ENCODE data around the gene EXOC2. TPM values are rescaled to one million over a fixed set of nuclear protein-coding genes. Genes with fewer than 3 reads are reported as not detected.
A peak's percentile ranks its signal among the peaks of the same experiment; 100 is the strongest.

EXOC2 gene
- total and polyA plus RNA-seq, 10 of the 15 experiments (the other 5 are each of a cell fraction or from before 2014, with no cell fraction given): 8.7 to 32.8 (median 20.7) TPM

DNA sequence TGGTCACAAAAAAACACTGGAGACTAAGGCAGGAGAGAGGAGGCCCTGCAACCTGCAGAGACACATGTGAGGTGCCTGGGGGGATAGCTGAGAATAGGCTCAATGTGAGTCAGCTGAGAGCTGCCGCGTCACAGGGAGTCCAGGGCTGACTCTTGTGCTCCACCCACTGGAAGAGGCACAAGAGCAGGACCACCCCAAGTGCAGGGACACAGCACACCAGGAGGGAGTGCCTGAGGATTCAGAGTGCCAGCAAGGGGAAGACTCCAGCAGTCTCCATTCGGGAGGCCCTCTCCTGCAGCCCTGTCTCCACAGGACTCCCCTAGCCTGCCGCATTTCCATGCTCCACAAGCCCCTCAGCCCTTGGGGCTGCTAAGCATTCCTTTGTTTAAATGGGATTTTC is 141.5 kb downstream of the EXOC2 start:
- intact Hi-C loops (cut with micrococcal nuclease; ENCODE audit: unreplicated experiment): no loop called here
- no peak for FAIRE-seq

More for the DNA sequence above, 141.5 kb downstream of the EXOC2 start:
- ChIA-PET CTCF (interaction anchor here (0.8 to 1.3 kb wide), 3 partner anchors 10 to 382 kb away, joined by 3 to 4 read pairs (median 4); no protein-coding TSS in a partner anchor), POLR2A (no interaction called here), SMC1A (ENCODE audit: uncharacterized antibody, unreplicated experiment) (interaction anchor here (0.6 to 1.8 kb wide), 8 partner anchors 12 to 142 kb away, joined by 3 to 6 read pairs (median 3); no protein-coding TSS in a partner anchor), RAD21 (ENCODE audit: unreplicated experiment) (interaction anchor here (0.5 to 1.6 kb wide), 4 partner anchors 9 to 148 kb away, joined by 3 read pairs; no protein-coding TSS in a partner anchor)
- H4K20me1 ChIP-seq (ENCODE audit: control insufficient read depth, insufficient read depth): no peaks in the 10 kb centered on the region
- no peaks in the 10 kb centered on the region for H3K9me3 ChIP-seq (replicated peaks; ENCODE audit: control insufficient read depth, insufficient read depth, low read length)
- H3K4me3 ChIP-seq: no peak overlapping the region
- DNase-seq (ENCODE audit: low read depth, low spot score) (no peak), ATAC-seq (peak; percentile 59; the same call in 2 of the 3 replicates)
- no peak overlapping the region for H3K9ac ChIP-seq (ENCODE audit: control insufficient read depth, insufficient read depth, low read length)
- no peaks in the 10 kb centered on the region for H3K4me1 ChIP-seq (ENCODE audit: control insufficient read depth, insufficient read depth, low read length)
- H3K36me3 ChIP-seq (ENCODE audit: control insufficient read depth in 2 of 2, insufficient read depth in 2 of 2, low read length in 1 of 2): peaks cover 0 to 4% of the 10 kb centered on the region in 2 experiments
- TF ChIP-seq RAD21 (IDR thresholded peaks at IDR 0.05; ENCODE audit: insufficient read depth, low read depth, low read length) (peak; percentile 53), RAD51 (IDR thresholded peaks at IDR 0.05) (no peak), KDM1A (IDR thresholded peaks at IDR 0.05; ENCODE audit: borderline replicate concordance) (no peak), POLR2AphosphoS5 (IDR thresholded peaks at IDR 0.05; ENCODE audit: low read length) (no peak), SMC3 (IDR thresholded peaks at IDR 0.05; ENCODE audit: borderline replicate concordance, low read length) (peak; percentile 15; the same call in 1 of the 2 replicates), NFXL1 (IDR thresholded peaks at IDR 0.05; ENCODE audit: borderline replicate concordance) (no peak), CBX5 (IDR thresholded peaks at IDR 0.05; ENCODE audit: low read depth) (no peak), CREM (IDR thresholded peaks at IDR 0.05; ENCODE audit: low read depth) (0 out of 2 replicates have a peak, but pooled peaks have one; percentile 22)
- TF ChIP-seq, protein P1, sequence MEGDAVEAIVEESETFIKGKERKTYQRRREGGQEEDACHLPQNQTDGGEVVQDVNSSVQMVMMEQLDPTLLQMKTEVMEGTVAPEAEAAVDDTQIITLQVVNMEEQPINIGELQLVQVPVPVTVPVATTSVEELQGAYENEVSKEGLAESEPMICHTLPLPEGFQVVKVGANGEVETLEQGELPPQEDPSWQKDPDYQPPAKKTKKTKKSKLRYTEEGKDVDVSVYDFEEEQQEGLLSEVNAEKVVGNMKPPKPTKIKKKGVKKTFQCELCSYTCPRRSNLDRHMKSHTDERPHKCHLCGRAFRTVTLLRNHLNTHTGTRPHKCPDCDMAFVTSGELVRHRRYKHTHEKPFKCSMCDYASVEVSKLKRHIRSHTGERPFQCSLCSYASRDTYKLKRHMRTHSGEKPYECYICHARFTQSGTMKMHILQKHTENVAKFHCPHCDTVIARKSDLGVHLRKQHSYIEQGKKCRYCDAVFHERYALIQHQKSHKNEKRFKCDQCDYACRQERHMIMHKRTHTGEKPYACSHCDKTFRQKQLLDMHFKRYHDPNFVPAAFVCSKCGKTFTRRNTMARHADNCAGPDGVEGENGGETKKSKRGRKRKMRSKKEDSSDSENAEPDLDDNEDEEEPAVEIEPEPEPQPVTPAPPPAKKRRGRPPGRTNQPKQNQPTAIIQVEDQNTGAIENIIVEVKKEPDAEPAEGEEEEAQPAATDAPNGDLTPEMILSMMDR (IDR thresholded peaks at IDR 0.05 in 2 of 3, conservative IDR thresholded peaks at IDR 0.05 in 1 of 3; ENCODE audit: control insufficient read depth in 2 of 3, extremely low read depth in 1 of 3, insufficient read depth in 1 of 3, low read depth in 3 of 3, low read length in 3 of 3): peak; percentile 18 to 42 (median 22); a peak in 3 of 6 replicates
- TF ChIP-seq, protein P2, sequence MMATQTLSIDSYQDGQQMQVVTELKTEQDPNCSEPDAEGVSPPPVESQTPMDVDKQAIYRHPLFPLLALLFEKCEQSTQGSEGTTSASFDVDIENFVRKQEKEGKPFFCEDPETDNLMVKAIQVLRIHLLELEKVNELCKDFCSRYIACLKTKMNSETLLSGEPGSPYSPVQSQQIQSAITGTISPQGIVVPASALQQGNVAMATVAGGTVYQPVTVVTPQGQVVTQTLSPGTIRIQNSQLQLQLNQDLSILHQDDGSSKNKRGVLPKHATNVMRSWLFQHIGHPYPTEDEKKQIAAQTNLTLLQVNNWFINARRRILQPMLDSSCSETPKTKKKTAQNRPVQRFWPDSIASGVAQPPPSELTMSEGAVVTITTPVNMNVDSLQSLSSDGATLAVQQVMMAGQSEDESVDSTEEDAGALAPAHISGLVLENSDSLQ (IDR thresholded peaks at IDR 0.05): no peak
- H2AFZ ChIP-seq (ENCODE audit: control insufficient read depth, low read depth, low read length): no peak overlapping the region
- BruUV-seq (replicated peaks): no TSS peak
- no peak overlapping the region for H3K4me2 ChIP-seq (ENCODE audit: control insufficient read depth, insufficient read depth)
- in situ Hi-C loops (cut with MboI): no loop called here
- no peak overlapping the region for H3K27ac ChIP-seq (ENCODE audit: control insufficient read depth, insufficient read depth)
- WGBS (ENCODE audit: insufficient coverage, insufficient replicate concordance, low lambda C conversion rate, missing lambda C conversion rate): 72% methylated on average over 4 of the region's 4 CpGs
- H3K27me3 ChIP-seq (replicated peaks in 1 of 2; ENCODE audit: control insufficient read depth in 2 of 2, insufficient read depth in 2 of 2, low read length in 1 of 2): no peaks in the 10 kb centered on the region
- no peaks in the 10 kb centered on the region for H3K79me2 ChIP-seq (ENCODE audit: control insufficient read depth, insufficient read depth, low read length)
